Esophagus squamous epithelium (tissue), 5 donors: ENCODE data around the gene PPP2R5E. TPM values are rescaled to one million over a fixed set of nuclear protein-coding genes. Genes with fewer than 3 reads are reported as not detected.
A peak's percentile ranks its signal among the peaks of the same experiment; 100 is the strongest.

Experiments
- DNase-seq: peaks from one replicate; lab custom pipeline; 2025; lab: John Stamatoyannopoulos, UW
- H3K27ac ChIP-seq, 4 donors: fragments of 200-600 bp; sonication (generic); one replicate each; pipeline ENCODE4 v1.5.1; 2016 to 2019; ENCODE audit warnings: mild to moderate bottlenecking in 1 of 4
- H3K27me3 ChIP-seq, 4 donors: fragments of 200-600 bp; sonication (generic); 1 replicate in 3 of 4; 2 replicates in 1 of 4; pipeline versions ENCODE4 v1.5.1 to v1.6.0; 2017 to 2021; ENCODE audit warnings: antibody characterized with exemption in 1 of 4
- H3K36me3 ChIP-seq, 3 donors: fragments of 200-600 bp; sonication (generic); one replicate each; pipeline ENCODE4 v1.5.1; 2016 to 2019
- H3K4me1 ChIP-seq, 3 donors: fragments of 200-600 bp; sonication (generic); one replicate each; pipeline ENCODE4 v1.5.1; 2017 to 2019
- H3K4me3 ChIP-seq, 4 donors: fragments of 200-600 bp; sonication (generic); 1 replicate in 3 of 4; 2 replicates in 1 of 4; pipeline ENCODE4 v1.5.1; 2016 to 2019; ENCODE audit warnings: mild to moderate bottlenecking in 2 of 4, moderate library complexity in 1 of 4
- H3K9me3 ChIP-seq, 3 donors: fragments of 200-600 bp; sonication (generic); one replicate each; pipeline ENCODE4 v1.5.1; 2016 to 2019
- POLR2A ChIP-seq, 4 donors: fragments of 450-650 bp; IDR thresholded peaks; one replicate each; pipeline ENCODE4 v1.6.1; 2017; ENCODE audit warnings: antibody characterized with exemption in 4 of 4, mild to moderate bottlenecking in 4 of 4, moderate library complexity in 3 of 4
- WGBS, 2 donors: methylation state at CpG; one replicate each; pipeline ENCODE4 v1.1.5; 2018; 5-methylcytosine and 5-hydroxymethylcytosine counted together
- intact Hi-C: fragments of 100-400 bp; cut with DNase I; formaldehyde crosslinking; loops from one replicate; pipeline ENCODE4 v1.15.0; 2022
- total RNA-seq, 4 donors: library from RNA; depleted of rRNA; stranded (reverse); fragments of >200 nt; gene quantifications; one replicate each; pipeline ENCODE4 v1.1.0, GENCODE V29; 2016
- TF ChIP-seq, protein P1 (sequence below), 6 experiments: fragments of 450-650 bp in 4 of 6; fragments of 200-600 bp in 2 of 6; sonication (generic) in 2 of 6; IDR thresholded peaks; one replicate each; pipeline ENCODE4 v1.5.1; 2016 to 2019; ENCODE audit warnings: antibody characterized with exemption in 6 of 6, mild to moderate bottlenecking in 4 of 6, moderate library complexity in 4 of 6
- donor health status: DM: yes; HTN: yes; CAD: no.

Gene PPP2R5E
- total RNA-seq, 4 donors from 2014 or later: 18.9 to 31.2 (median 26.0) TPM

DNA sequence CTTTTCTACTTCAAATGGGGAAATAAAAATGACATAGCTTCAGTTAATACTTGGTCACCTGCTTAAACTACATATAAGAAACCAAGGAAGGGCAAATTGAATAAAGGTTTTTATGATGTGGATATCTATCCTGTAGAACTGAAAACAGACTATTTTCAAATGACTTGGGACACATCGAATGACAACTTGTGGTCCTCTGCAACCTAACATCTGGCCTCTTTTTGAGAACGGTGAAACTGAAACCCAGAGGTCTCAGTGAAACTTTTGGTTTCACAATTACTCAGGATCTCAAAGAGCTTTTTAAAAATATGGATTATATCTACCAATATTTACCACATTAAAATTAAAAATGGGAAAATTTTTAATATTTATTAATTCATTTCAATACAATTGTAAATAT lies 65.2 kb downstream of the PPP2R5E start:
- 24 to 42% methylated on average over 2 of the region's 2 CpGs for WGBS, 2 donors
- Histone ChIP-seq H3K36me3 (no peaks in the 10 kb centered on the region), H3K4me1 (peaks cover 9 to 68% (median 29%) of the 10 kb centered on the region in 3 donors), H3K4me3 (peak overlapping the region in 1 of 4 donors; percentile 29), H3K27me3 (no peaks in the 10 kb centered on the region), H3K27ac (peak overlapping the region in 3 of 4 donors; percentile 27 to 34 (median 32)), H3K9me3 (no peaks in the 10 kb centered on the region)
- no peak for DNase-seq
- intact Hi-C loops: no loop called here
- TF ChIP-seq, protein P1, sequence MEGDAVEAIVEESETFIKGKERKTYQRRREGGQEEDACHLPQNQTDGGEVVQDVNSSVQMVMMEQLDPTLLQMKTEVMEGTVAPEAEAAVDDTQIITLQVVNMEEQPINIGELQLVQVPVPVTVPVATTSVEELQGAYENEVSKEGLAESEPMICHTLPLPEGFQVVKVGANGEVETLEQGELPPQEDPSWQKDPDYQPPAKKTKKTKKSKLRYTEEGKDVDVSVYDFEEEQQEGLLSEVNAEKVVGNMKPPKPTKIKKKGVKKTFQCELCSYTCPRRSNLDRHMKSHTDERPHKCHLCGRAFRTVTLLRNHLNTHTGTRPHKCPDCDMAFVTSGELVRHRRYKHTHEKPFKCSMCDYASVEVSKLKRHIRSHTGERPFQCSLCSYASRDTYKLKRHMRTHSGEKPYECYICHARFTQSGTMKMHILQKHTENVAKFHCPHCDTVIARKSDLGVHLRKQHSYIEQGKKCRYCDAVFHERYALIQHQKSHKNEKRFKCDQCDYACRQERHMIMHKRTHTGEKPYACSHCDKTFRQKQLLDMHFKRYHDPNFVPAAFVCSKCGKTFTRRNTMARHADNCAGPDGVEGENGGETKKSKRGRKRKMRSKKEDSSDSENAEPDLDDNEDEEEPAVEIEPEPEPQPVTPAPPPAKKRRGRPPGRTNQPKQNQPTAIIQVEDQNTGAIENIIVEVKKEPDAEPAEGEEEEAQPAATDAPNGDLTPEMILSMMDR (IDR thresholded peaks at IDR 0.05): no peak
- no peak for TF ChIP-seq POLR2A (IDR thresholded peaks at IDR 0.05)

DNA sequence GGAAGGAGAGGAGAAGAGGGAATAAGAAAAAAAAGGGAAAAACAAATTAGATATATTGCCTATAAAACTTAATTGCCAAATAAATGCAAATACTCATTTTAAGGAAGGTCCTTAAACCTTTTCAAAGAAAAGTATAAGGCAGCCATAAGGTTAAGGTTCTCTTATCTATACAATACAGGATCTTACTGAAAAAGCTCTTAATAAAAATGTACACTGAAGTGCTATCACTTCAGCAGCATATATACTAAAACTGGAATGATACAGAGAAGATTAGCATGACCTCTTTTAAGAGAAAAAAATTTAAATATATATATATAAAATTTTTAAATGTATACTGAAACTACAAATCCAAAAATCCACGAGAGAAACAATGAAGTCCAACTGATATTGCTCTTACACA lies 65.6 kb downstream of the PPP2R5E start:
- intact Hi-C loops: no loop called here
- Histone ChIP-seq H3K27ac (peak overlapping the region in 2 of 4 donors; percentile 27 to 34), H3K9me3 (no peaks in the 10 kb centered on the region), H3K4me1 (peaks cover 9 to 68% (median 31%) of the 10 kb centered on the region in 3 donors), H3K4me3 (no peak overlapping the region), H3K36me3 (no peaks in the 10 kb centered on the region), H3K27me3 (no peaks in the 10 kb centered on the region)
- no peak for DNase-seq
- TF ChIP-seq, protein P1 (IDR thresholded peaks at IDR 0.05): no peak
- TF ChIP-seq POLR2A (IDR thresholded peaks at IDR 0.05): no peak
- 31 to 47% methylated on average over 1 of the region's 1 CpG for WGBS, 2 donors

DNA sequence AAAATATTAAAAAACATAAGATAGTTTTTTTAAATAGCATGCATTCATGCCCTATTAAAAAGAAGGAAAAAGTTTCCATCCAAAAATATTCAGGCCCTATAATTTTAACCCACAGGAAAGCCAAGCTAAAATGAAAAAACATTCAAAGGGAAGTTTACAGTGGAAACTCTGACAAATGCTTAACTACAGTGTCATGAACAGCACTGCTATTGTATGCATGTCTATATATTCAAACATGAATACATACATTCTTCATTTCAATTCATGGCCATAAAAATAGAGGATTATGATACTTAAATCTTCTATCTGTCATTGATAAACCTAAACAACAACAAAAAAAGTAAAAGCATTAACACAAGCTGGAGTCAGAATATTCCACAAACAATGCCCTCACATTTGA lies 67.4 kb downstream of the PPP2R5E start:
- intact Hi-C loops: no loop called here
- Histone ChIP-seq H3K27ac (no peak overlapping the region), H3K9me3 (no peaks in the 10 kb centered on the region), H3K27me3 (no peaks in the 10 kb centered on the region), H3K4me3 (no peak overlapping the region), H3K4me1 (peaks cover 22 to 80% (median 45%) of the 10 kb centered on the region in 3 donors), H3K36me3 (no peaks in the 10 kb centered on the region)
- DNase-seq: no peak
- TF ChIP-seq, protein P1 (IDR thresholded peaks at IDR 0.05): no peak
- no peak for TF ChIP-seq POLR2A (IDR thresholded peaks at IDR 0.05)

DNA sequence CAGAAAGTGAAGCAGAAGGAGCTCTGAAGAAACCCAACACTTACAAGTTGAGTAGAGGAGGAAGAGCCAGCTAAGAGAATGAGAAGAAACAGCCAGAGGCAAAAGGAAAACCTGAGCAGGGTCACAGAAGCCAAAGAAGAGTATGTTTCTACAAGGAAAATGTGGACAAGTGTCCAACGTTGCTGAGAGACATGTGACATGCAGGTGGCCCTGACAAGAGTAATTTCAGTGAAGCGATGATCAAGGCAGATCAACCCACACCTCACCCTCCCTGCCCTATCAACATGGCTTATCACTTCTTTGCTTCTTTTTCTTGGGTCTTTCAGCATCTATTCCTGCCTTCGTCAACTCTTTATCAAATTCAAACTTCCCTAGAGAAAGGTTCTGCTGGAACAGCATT lies 68.3 kb downstream of the PPP2R5E start:
- H3K27ac ChIP-seq: no peak overlapping the region
- TF ChIP-seq POLR2A (IDR thresholded peaks at IDR 0.05): no peak
- TF ChIP-seq, protein P1 (IDR thresholded peaks at IDR 0.05): no peak
- no peaks in the 10 kb centered on the region for H3K27me3 ChIP-seq
- no peaks in the 10 kb centered on the region for H3K9me3 ChIP-seq
- no peaks in the 10 kb centered on the region for H3K36me3 ChIP-seq
- WGBS, 2 donors: 84 to 86% methylated on average over 3 of the region's 3 CpGs
- H3K4me3 ChIP-seq: no peak overlapping the region
- H3K4me1 ChIP-seq: peaks cover 24 to 87% (median 53%) of the 10 kb centered on the region in 3 donors
- DNase-seq: no peak
- intact Hi-C loops: no loop called here

DNA sequence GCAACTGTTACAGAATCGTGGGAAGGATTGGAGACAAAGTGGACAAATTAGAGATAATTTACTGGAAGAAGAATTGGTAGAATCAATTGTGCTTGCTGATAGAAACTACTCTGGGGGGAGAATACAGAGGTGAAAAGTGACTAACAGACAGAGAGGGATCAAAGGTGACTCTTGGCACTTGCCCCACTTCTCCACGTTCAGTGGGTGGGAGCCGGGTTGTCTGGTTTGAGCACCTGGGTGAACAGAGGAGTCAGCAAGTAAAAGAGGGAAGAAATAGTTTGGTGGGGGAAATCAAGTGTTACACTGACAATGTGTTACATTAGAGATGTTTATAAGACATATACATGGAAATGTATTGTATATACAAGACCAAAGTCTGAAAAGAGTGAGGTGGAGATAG lies 69.1 kb downstream of the PPP2R5E start:
- 57 to 61% methylated on average over 3 of the region's 3 CpGs for WGBS, 2 donors
- peaks cover 24 to 85% (median 51%) of the 10 kb centered on the region in 3 donors for H3K4me1 ChIP-seq

More for the DNA sequence above, 69.1 kb downstream of the PPP2R5E start:
- intact Hi-C loops: no loop called here
- H3K36me3 ChIP-seq: no peaks in the 10 kb centered on the region
- no peaks in the 10 kb centered on the region for H3K9me3 ChIP-seq
- DNase-seq: no peak
- TF ChIP-seq, protein P1 (IDR thresholded peaks at IDR 0.05): no peak
- TF ChIP-seq POLR2A (IDR thresholded peaks at IDR 0.05): no peak
- H3K27ac ChIP-seq: no peak overlapping the region
- no peaks in the 10 kb centered on the region for H3K27me3 ChIP-seq
- no peak overlapping the region for H3K4me3 ChIP-seq
